Retina (tissue), 1 donor: ENCODE results near the gene ELF5.

Experiments
- DNase-seq: peaks from one replicate; pipeline ENCODE4 v3.0.0-alpha.2; 2016

ELF5 gene

DNA sequence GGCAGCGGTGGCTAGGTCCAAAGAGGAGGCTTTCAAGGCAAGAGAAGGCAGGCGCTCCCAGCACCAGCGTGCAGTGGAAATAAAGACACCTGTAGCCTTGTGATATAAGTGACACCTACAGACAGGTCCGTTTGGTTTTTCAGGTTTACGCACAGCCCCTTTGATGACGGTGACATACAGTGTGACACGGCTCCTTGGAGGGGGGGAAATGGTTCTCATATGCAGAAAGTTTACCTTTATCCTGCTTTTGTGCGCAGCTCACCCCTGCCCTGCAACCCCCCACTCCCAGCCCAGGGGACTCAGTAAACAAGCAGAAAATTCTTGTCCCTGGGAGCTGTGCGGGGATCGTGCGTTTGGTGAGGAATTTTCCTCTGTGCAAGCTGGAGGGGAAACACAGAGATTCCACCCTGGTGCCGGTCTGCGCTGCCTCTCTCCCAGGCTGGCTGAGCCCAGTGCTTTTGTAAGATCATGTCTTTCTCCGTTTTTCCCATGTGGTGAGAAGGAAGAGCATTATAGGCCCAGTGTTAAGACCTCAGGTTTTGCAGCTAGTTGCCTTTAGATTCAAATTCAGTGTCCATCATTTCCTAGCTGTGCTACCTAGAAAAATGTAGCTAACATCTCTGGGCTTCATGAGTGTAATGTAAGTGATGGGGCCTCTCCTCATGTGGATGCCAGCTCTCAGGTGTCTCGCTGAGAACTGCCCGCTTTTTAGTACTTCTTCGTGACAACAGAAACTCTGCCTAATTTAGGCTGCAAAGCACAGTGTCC, at the start of gene ELF5:
Gene ELF5 (minus strand): TSS at position 113 of the 768 bp plus-strand sequence. CDS start 8,045 bp downstream, outside the sequence.
- DNase-seq: no peak

GRCh38 chr11:34562976-34563375, 49.4 kb upstream of the ELF5 start:
- no peak for DNase-seq

GRCh38 chr11:34560511-34560910, 46.9 kb upstream of the ELF5 start:
- no peak for DNase-seq

GRCh38 chr11:34558673-34559072, 45.1 kb upstream of the ELF5 start:
- DNase-seq: no peak

GRCh38 chr11:34558211-34558610, 44.6 kb upstream of the ELF5 start:
- DNase-seq: no peak

DNA sequence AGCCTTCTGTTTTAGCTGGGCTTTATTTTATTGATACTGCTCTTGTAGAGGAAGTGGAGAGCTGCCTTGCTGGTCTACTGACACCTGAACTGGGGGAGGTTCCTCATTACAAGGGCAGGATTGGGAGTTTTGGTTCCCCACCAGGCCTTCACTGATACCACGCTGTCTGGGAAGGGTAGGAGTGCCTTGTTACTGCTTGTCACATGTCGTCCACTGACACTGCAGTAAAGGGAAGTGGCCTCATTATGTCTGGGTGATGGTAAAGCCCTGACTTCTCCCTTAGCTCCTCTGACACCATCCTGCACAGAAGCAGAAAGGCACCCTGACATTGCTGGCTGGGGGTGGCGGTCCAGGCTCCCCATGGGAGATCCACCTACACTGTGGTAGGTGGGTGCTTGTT, 38.7 kb upstream of the ELF5 start:
- no peak for DNase-seq

- peak; percentile 30 for DNase-seq
Observed at GRCh38 chr11:34549271-34549670, 35.7 kb upstream of the ELF5 start.

DNA sequence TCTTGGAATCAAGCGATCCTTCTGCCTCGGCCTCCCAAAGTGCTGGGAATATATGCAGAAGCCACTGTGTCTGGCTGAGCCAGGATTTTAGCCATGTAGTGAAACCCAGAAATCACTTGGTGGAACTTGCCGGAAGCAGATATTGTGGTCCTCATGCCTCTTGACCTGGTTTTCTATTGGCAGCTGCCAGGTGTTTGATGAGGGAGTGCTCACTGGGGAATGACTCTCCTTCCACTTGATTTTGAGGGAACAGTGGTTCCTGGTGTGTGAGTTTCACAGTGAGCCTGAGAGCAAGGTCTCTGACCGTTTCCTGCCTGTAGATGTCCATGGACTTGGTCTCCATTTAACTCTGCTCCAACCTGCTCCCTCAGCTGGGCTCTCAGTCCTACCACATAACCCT, 34.7 kb upstream of the ELF5 start:
- DNase-seq: no peak

DNA sequence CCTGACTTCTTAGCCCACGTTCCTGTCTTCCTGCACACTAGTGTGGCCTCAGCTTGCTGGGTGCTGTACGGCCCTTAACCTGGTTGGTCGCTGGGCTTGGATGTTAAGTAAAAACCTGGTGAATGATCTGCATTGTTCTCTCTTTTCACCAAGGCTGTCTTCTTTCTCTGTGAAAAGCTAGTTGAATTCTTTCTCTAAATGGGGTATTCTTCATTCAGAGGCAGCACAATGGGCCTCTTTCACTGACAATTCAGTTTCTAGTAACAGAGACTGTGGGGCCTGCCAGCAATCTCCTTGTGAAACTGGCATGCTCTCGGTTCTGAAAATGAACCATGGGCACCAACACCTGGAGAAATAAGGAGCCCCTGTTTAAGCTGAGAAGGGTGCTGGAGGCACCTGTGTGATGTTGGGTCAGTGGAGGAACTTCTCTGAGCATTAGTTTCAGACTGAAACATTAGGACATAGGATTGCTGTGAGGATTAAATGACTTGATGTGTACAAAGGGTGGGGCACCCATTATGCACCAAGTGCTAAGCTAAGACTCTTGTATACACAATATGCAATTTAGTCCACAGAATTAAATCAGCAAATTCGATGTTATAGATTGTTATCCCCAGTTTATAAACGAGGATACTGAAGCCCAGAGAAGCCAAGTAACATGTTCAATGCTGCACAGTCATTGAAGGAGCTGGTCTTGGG, 33.1 kb upstream of the ELF5 start:
- no peak for DNase-seq

DNA sequence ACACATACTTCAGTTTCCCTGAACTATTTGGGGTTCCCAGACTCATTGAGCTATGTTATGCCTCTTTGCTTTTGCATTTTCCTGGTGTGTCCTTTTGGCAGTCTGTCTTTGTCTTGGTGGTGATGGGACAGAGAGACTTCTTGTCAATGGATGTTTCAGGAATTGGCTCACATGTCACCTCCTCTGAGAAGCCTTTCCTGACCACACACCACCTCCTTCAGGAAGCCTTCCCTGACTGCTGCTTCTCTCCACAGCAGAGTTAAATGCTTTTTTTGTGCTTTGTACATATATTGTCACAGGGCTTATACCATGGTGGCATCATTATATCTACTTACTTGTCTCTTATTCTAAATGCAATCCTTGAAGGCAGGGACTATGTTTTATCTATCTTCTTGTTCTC, 28.5 kb upstream of the ELF5 start:
- no peak for DNase-seq

- DNase-seq: no peak
Observed at GRCh38 chr11:34540870-34541269, 27.3 kb upstream of the ELF5 start.

DNA sequence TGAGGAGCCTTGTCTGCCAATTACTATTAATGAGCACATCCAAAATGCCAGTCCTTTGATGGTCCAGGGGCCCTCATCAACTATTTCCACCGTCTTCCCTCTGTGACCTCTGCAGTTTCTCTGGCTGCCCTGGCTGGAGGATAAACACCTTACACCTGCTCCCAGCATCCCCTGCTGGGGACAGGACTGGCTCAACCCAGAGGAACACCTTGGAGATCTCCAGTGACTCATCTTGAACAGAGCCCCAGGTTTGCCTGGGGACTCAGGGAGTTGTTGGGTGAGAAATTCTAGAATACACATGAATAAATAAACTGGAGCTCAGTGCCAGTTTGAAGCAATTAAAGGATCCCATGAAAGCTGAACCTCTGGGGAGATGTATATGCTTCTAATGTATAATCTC, 24.0 kb upstream of the ELF5 start:
- no peak for DNase-seq

DNA sequence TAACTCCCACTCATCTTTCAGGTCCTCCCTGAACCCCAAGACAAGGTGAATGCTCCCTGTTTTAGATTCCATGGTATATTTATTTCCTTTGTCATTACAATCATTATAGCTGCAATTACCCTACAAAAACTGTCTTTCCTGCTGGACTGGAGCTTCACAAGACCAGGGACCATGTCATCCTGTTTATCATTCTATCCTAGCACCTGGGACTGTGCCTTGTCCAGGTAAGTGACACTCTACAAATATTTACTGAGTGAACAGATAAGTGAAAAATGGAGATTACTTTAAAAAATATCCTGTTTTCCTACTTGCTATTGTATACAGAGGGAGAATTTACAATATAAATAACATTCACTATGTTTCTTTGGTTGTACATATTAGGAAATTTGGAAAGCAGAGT, 22.5 kb upstream of the ELF5 start:
- no peak for DNase-seq

DNA sequence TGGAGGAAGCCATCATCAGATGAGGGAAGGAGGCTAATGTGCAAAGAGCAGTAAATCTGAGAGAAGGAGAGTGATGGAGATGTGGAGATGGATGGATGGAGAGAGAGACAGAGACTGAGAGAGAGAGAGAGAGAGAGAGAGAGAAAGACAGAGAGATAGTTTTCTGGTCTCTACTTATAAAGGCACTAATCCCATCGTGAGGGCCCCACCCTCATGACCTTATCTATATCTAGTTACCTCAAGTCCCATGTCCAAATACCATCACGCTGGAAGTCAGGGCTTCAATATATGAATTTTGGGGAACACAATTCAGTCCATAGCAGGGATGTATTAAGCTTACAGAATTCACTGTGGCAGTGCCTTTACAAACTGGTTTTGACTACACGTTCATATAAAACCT, 21.2 kb upstream of the ELF5 start:
- no peak for DNase-seq

- DNase-seq: no peak
Observed at GRCh38 chr11:34531663-34532062, 18.1 kb upstream of the ELF5 start.

DNA sequence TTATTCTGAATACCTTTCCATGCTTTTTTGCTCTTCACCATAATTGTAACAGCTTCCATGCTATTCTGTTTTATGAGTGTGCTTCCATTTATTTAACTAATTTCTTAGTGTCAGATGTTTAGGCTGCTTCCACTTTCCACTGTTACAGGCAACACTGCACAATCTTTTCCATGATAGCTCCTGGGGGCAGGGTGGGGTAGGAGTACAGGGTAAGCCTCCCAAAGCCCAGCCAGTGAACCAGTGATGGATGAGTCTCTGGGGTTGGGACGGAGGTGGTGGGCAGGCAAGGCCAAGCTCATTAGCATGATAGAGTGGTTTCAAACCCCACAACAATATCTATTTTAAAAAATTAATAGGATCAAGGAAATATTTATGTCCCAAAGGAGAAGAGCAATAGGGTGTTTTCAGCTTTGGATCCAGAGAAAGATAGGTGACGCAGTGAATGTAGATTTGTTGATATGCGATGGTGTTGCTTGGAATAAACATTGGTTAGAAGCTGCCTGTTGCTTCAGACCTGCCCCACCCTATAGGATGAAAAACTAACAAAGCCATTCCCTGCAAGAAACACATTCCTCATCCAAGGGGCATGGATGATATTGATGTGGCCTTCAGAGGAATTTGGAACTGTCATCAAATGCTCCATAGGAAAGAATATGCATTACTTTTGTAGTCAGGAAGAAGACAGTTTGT, 17.1 kb upstream of the ELF5 start:
- no peak for DNase-seq

DNA sequence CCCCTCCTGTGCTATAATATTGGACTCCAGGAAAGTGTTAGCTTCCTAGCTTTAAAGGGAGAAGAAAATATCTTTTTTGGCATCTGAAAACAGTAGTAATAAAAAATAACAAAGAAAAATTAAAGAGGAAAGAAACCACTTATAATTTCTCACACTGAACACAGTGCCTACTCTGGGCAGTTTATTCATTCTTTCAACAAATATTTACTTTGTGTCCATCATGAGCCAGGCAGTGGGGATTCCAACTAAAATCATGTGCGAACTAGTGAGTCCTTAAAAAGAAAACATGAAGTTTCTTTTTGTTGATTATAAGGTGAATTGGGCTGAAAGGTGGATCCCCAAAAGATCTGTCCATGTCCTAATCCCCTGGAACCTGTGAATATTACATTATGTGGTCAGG, 16.0 kb upstream of the ELF5 start:
- DNase-seq: no peak

DNA sequence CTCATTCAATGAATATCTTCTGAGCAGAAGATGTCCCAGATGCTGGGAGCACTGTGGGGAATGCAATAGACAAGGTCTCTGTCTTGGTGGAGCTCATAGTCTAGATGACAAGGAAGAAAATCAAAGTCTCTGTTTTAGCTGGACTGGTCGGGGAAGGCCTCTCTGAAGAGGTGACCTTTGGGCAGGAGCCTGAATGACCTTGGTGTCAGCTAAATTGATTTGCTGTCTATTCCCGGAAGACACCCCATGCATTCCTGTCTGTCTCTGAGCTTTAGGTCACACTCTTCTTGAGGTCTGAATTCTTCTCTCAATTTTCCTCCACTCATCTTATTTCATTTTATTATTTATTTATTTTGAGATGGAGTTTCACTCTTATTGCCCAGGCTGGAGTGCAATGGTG, 14.5 kb upstream of the ELF5 start:
- DNase-seq: no peak

DNA sequence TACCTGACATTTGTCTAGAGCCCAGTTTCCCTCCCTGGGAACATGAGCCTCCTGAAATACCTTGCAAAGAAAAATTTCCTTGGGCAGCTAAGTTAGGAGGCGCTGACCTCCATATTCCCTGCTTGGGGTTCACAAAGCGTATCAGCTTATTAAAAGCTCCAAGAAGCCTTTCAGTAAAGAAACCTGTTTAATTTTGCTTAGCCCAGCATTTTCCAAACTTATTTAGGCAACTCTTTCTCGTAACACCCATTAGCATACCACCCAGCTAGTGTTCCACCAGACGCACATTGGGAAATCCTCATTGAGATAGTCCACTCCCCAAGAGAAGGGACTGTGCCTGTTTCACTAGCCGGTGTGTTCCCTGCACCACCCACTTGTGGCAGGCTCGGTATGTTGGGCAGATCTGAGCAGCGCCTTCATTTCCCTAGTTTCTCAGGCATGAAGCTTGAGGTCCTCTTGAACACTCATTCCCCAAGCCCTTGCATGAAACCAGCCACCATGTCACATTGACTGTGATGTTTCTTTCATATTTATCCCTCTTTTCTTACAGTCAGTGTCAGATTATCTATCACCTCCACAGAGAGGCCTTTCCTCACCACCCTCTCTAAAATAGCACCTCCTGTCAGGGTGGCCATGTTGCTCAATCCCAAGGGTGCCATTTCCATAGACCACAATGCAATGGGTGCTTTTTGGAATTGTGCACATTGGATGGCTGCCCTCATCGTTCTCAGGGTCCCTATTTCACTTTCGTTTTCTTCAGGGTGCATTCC, 12.5 kb upstream of the ELF5 start:
- no peak for DNase-seq

DNA sequence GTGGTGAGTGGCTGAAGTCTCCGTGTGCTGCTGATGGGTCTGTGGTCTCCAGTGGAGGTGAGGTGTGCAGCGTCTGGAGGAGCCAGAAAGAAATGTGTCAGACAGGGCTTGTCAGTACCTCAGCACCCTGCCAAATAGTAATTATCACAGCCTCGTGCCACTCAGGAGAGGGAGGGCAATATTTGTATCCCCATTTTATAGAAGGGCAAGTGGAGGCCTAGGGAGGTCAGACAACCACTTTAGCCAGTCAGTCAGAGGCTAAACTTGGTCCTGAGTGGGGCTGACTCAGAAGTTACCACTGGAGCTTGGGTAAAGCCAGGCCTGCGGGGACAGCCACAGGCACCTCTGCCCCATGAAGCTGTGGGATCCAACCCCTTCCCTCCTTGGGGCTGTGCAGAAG, 11.5 kb upstream of the ELF5 start:
- DNase-seq: no peak

DNA sequence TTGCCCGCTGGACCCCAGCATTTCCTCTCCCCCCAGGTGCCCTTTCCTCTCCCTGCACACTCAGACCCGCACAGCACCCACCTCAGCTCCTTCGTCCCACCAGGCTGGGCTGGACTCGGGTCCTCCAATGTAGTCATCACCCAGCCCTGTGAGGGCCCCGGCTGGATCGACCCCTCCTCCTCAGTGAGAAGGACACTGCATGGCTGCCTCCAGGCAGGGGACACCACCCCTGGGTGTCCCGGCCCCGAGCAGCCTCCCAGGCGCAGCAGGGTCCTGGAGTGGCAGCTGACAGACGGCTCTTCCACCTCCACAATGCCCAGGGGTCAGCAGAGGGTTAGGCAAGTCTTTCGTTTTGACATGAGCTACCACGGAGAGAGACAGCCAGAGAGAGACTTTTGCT, 11.1 kb upstream of the ELF5 start:
- DNase-seq: no peak

GRCh38 chr11:34523053-34523452, 9.5 kb upstream of the ELF5 start:
- DNase-seq: no peak

GRCh38 chr11:34522188-34522587, 8.6 kb upstream of the ELF5 start:
- no peak for DNase-seq
